IPS DF 19.7 (cell line): ENCODE measurements around the gene SELENOV.

ENCODE experiments used
- DNase-seq: peaks from one replicate; pipeline ENCODE4 v3.0.0-alpha.2; 2013; ENCODE audit warnings: low read depth, low spot score

SELENOV gene

DNA sequence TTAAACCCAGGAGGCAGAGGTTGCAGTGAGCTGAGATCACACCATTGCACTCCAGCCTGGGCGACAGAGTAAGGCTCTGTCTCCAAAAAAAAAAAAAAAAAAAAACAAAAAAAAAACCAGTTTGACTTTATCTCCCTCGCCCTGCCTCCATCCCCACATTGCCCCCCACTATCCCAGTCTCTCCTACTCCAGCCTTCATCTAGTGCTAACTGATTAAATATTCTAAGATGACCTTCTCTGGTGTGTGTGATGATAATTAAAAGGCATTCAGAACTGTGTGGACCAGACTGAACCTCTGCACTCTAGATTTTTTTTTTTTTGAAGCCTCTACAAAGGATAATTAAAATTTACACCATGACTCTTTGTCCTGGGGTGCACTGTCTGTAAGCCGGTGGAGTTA is 22.2 kb upstream of the SELENOV start:
- no peak for DNase-seq

DNA sequence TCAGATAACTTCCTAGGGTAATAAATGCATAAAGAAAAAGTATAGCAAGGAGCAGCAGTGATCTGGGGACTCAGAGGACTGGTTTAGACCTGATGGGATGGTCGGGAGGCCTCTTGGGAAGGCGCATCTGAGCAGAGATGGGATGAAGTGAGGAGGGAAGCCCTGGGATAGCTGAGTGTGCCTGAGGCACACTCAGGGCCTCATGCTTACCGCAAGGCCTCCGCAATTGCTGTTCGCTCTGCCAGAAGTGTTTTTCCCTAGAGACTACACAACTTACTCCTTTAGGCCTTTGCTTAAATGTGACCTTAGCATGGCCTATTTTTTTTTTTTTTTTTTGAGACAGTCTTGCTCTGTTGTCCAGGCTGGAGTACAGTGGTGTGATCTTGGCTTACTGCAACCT is 20.3 kb upstream of the SELENOV start:
- no peak for DNase-seq

DNA sequence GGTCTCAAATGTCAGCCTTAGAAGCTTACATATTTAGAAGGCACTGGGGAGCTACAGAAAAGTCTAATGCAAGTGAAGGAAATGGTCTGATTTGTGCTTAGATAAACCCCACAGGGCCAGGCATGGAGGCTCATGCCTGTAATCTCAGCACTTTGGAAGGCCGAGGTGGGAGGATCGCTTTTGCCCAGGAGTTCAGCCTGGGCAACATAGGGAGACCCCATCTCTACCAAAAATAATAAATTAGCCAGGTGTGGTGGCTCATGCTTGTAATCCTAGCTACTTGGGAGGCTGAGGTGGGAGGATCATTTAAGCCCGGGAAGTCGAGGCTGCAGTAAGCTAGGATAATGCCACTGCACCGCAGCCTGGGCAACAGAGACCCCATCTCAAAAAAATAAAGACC is 18.9 kb upstream of the SELENOV start:
- no peak for DNase-seq

DNA sequence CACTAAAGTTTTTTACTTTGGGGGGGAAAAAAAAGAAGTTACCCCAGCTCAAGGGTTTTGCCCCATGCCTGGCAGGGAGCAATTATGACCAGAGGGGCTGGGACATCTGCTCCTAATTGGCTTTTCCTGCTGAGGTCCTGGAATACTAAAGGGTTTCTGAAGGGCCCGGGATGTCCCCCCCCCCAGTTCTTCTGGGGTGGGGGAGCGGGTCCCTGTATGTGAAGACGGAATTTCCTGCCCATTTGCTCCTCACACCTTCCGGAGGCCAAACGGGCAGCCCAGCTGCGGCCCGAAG is 17.3 kb upstream of the SELENOV start:
- no peak for DNase-seq

DNA sequence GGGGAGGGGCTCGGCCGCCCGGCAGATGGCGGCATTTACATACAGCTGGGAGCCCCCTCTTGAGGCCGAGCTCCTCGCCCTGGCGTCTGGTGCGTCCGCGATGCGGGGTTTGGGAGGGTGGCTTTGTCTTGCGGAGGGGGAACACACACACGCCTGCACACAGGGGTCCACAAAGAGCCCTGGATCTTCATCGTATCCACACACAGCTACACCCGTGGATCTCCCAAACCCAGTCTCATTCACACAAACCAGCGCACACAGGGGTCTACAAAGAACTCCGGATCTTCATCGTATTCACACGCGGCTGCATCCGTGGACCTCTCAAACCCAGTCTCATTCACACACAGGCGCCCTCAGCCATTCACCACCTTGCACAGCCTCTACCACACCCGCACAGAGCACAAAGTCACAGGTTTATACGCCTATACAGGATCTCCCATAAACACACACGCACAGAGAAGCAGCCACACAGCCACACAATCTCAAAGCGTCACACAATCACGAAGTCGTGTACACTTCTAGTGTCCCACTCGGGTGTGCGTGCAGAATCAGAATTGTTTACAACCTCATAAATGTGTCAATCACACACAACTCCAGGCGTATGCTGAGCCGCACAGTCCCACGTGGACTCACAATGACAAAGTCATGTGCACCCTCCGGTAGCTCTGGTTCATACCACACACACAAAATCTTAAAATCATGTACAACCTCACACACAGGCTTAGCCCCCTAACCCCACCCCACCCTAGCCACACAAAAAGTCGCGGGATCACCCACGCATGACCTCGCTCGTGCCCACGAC is 16.7 kb upstream of the SELENOV start:
- DNase-seq: no peak

DNA sequence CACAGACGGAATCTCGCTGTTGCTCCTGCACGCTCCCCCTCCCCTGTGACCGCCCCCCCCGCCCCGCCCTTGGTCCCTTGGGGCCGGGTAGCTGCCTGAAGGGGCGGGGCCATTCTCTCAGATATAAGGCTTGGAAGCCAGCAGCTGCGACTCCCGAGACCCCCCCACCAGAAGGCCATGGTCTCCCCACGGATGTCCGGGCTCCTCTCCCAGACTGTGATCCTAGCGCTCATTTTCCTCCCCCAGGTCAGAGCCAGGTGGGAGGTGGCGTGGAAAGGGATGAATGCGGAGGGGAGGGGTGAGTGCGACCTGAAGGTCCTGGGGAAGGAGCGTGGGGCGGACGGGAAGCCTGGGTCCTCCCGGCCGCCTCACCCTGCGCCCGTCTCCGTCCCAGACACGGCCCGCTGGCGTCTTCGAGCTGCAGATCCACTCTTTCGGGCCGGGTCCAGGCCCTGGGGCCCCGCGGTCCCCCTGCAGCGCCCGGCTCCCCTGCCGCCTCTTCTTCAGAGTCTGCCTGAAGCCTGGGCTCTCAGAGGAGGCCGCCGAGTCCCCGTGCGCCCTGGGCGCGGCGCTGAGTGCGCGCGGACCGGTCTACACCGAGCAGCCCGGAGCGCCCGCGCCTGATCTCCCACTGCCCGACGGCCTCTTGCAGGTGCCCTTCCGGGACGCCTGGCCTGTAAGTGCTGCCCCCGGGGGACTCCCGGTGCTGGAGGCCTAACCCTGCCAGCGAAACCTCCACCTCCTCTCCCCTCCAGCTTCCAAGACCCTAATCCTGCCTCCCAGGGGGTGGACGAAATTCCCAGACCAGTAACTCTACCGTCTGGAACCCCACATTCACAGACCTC is 15.9 kb upstream of the SELENOV start, which contains the start of gene DLL3:
Gene DLL3, plus strand, starts transcription at position 150 of the 845 bp plus-strand sequence. Its CDS starts 28 bp downstream, at position 178.
- no peak for DNase-seq

DNA sequence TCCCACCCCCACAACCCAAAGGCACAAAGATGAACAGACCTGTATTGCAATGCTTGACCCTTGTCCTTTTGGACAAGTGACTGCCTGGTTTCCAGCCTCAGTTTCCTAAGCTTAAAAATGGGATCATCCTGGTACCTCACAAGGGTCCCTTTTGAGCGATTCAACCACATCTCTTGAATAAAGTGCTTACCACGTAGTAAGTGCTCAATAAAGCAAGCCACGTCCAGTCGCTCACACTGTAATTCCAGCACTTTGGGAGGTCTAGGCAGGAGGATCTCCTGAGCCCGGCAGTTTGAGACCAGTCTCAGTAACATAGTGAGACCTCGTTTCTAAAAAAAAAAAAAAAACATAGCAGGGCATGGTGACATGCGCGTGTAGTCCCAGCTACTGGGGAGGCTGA is 15.0 kb upstream of the SELENOV start:
- no peak for DNase-seq

DNA sequence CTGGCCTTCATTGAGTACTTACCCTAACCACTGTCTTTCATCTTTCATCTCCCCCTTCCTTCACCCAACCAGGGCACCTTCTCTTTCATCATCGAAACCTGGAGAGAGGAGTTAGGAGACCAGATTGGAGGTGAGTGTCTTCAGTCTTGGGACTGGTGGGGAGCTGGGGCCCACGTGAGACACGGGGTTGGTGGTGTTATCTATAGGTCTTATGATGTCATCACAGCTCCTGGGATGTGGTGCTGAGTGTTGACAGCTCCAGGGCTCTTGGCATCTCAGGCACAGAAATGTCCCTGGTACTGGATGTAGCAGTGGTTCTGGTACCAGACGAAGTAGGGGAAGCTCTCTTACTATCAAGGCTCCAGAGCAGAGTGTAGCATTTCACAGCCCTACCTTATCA is 14.4 kb upstream of the SELENOV start:
- no peak for DNase-seq

DNA sequence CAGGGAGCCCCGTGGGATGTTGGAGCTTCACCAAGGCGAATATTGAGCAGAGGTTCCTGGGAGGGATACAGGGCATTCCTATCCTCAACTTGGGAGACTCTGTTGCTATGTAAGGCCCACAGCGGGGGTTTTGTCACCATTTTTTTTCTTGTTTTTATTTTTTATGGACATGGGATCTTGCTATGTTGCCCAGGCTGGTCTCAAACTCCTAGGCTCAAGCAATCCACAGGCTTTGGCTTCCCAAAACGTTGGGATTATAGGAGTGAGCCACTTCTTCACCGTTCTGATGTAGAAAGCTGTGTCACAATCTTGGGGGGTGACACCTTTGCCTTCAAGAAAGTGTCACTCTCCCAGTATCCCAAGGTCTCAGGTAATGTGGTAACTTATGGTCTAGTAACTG is 13.6 kb upstream of the SELENOV start:
- DNase-seq: no peak

DNA sequence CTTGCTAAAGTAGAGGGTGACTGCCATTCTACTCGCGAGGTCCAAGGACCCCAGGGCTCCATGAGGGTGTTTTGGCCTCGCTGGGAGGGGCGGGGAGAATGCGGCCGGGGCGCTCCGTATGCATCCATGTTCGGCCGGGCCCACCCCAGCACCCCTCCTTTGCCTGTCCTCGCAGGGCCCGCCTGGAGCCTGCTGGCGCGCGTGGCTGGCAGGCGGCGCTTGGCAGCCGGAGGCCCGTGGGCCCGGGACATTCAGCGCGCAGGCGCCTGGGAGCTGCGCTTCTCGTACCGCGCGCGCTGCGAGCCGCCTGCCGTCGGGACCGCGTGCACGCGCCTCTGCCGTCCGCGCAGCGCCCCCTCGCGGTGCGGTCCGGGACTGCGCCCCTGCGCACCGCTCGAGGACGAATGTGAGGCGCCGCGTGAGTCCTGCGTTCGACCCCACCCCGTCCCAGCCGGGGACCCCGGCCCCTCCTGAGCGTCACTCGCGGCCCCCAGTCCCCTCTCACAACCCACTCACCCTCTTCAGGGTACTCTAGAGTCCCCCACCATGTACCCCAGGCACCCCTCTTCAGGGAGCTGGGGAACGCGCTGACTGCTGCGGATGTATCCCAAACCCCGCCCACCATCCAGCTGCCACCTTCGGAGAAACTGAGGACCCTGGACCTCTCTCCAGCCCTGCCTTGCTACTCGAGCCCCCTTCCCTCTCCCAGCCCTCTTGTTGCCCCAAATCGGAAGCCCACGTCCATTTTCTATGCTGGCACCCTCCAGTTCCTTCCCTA is 12.1 kb upstream of the SELENOV start:
- DNase-seq: no peak

DNA sequence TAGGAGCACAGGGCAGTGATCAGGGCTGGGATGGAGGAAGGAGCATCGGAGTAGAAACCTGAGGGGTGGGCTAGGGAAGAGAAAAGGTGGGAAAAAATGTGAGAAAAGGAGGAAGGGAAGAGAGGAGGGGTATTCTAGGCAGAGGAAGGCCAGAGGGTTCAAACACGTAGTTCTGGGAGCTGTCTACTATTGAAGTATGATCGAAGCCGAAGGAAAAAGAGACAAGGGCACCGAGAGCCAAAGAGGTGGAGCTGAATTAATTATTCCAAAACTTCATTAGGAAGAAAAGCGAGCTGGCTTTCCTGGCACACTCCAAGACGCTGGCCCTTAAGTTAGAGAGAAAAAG is 8.4 kb upstream of the SELENOV start:
- no peak for DNase-seq

DNA sequence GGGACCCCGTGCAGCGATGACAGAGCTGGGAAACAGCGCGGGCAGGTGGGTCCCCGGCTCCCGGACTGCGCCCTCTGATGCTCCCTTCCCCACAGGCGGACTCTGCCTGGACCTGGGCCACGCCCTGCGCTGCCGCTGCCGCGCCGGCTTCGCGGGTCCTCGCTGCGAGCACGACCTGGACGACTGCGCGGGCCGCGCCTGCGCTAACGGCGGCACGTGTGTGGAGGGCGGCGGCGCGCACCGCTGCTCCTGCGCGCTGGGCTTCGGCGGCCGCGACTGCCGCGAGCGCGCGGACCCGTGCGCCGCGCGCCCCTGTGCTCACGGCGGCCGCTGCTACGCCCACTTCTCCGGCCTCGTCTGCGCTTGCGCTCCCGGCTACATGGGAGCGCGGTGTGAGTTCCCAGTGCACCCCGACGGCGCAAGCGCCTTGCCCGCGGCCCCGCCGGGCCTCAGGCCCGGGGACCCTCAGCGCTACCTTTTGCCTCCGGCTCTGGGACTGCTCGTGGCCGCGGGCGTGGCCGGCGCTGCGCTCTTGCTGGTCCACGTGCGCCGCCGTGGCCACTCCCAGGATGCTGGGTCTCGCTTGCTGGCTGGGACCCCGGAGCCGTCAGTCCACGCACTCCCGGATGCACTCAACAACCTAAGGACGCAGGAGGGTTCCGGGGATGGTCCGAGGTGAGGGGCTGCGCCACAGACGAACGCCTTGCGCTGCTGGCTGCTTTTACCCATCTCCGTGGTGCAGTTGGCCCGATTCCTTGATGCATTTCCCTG is 7.8 kb upstream of the SELENOV start:
- no peak for DNase-seq

DNA sequence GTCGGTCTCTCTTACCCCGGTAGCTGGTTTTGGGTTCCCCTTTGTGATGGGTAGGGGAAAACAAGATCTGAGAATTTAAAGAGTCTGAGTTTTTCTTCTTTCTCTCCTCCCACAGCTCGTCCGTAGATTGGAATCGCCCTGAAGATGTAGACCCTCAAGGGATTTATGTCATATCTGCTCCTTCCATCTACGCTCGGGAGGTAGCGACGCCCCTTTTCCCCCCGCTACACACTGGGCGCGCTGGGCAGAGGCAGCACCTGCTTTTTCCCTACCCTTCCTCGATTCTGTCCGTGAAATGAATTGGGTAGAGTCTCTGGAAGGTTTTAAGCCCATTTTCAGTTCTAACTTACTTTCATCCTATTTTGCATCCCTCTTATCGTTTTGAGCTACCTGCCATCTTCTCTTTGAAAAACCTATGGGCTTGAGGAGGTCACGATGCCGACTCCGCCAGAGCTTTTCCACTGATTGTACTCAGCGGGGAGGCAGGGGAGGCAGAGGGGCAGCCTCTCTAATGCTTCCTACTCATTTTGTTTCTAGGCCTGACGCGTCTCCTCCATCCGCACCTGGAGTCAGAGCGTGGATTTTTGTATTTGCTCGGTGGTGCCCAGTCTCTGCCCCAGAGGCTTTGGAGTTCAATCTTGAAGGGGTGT is 7.1 kb upstream of the SELENOV start:
- DNase-seq: no peak

DNA sequence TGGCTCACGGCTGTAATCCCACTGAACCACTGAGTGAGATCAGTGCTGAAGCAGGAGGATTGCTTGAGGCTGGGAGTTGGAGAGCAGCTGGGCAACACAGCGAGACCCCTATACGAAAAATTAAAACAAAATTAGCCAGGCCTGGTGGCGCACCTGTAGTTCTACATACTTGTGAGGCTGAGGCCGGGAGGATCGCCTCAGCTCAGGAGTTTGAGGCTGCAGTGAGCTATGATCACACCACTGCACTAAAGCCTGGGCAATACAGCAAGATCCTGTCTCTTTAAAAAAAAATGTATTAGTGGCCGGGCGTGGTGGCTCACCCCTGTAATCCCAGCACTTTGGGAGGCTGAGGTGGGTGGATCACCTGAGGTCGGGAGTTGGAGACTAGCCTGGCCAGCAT is 6.3 kb upstream of the SELENOV start:
- no peak for DNase-seq

DNA sequence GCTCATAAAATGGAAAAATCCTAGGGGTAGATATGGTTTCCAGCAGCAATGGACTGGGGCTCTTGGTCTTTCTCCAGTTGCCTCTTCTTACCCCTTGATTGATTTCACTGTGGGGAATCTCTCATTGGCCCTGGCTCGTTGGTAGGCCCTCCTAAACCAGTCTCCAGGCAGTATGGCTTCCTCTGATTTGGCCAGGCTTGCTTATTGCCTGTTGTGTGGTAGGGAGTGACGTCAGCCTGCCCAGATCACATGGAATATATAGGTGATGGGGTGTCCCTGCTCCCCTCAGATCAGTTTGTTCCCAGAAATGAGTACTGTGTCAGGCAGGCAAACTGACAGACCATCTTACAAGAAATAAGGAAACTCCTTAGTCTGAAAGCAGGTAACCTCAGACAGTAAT is 5.7 kb upstream of the SELENOV start:
- no peak for DNase-seq

DNA sequence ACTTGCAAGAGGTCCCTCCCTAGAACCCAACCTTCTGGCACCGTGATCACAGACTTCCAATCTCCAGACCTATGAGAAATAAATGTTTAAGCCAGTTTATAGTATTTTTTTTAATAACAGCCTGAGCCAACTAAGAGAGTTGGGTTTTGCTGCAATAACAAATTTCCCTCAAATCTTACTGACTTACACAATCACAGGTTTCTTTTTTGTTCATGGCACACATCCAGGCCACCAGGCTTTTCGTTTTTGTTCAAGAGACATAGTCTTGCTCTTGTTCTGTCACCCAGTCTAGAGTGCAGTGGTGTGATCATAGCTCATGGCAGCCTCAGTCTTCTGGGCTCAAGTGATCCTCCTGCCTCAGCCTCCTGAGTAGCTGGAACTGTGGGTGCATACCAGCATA is 2.0 kb upstream of the SELENOV start:
- DNase-seq: no peak

DNA sequence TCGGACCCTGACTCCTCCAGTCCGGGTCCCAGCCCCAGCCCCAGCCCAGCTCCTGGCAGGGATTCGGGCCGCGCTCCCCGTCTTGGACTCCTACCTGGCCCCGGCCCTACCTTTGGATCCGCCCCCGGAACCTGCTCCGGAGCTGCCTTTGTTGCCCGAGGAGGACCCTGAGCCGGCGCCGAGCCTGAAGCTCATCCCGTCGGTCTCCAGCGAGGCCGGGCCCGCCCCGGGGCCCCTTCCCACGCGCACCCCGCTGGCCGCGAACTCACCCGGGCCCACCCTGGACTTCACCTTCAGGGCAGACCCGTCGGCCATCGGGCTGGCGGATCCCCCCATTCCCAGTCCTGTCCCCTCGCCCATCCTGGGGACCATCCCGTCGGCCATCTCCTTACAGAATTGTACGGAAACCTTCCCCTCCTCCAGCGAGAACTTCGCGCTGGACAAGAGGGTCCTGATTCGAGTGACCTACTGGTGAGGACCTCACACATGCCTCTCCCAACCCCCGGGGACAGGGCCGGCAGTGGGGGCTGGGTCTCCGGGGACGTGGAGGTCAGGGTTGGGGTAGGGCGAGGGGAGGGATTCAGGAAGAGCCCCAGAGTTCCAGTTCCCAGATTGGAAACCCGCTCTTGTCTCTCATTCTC is 732 bp downstream of the SELENOV start:
- no peak for DNase-seq

DNA sequence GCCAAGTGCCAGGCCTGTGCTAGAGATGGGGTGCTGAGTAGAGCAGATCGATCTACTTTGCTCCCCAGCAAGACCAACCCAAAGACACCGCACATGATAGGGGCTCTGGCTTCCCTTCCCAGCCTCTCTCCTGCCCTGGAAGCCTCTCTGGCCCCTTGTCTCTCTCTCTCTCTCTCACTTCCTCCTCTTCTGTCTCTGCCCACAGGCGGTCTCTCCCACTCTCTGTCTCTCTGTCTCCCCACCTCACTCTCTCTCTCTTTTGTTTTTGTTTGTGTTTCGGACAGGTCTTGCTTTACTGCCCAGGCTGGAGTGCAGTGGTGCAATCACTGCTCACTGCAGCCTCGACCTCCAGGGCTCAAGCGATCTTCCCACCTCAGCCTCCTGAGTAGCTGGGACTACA is 1.3 kb downstream of the SELENOV start:
- no peak for DNase-seq

DNA sequence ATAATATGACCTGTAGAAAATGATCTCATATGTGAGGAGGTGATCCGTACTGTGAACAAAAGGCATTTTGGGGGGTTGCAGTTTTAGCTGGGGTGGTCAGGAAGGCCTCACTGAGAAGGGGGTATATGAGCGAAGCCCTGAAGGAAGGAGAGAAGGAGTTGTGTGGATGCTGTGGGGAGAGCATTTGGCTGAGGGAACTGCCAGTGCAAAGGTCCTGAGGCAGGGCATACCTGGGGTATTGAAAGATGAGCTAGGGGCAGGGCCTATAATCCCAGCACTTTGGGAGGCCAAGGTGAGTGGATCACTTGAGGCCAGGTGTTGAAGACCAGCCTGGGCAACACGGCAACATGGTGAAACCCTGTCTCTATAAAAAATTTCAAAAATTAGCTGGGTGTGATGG is 2.5 kb downstream of the SELENOV start:
- no peak for DNase-seq

DNA sequence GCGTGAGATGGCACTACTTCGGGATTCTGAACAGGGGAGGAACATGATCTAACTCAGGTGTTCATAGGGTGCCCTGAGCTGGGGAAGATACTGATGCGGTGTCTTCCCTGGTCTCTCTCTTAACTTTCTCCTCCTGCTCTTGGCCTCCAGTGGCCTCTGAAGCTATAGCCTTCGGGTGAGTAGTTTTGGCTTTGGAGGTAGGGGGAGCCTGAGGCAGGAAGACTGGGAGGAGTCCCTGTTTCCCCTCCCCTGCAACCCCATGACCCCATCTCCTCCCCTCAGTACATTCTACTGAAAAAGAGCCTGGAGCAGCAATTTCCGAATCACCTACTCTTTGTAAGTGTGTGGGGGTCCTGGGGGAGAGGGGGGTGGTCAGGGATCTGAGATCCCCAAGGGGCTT is 3.5 kb downstream of the SELENOV start:
- DNase-seq: no peak

DNA sequence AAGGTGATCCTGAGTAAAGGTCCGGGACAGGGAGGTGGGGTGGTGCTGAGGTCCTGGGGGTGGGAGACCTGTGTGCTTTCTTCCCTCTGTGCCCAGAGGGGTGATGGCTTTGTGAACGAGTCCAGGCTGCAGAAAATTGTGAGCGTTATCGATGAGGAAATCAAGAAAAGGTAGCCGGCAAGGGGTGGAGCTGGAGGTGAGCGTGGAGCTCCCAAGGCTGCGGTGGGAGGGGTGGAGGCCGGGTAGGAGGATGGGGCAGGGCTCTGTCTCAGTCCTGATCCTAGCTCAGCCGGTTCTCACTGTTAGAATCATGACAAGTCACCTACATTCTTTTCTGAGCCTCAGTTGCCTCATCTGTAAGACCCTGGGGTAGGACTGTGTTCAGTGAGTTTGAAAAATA is 4.0 kb downstream of the SELENOV start:
- DNase-seq: no peak
